ENCODE results near the gene TMPRSS11D.

GRCh38 chr4:67910585-67910905 is 26.7 kb upstream of the TMPRSS11D start:
- TF ChIP-seq, protein P1, sequence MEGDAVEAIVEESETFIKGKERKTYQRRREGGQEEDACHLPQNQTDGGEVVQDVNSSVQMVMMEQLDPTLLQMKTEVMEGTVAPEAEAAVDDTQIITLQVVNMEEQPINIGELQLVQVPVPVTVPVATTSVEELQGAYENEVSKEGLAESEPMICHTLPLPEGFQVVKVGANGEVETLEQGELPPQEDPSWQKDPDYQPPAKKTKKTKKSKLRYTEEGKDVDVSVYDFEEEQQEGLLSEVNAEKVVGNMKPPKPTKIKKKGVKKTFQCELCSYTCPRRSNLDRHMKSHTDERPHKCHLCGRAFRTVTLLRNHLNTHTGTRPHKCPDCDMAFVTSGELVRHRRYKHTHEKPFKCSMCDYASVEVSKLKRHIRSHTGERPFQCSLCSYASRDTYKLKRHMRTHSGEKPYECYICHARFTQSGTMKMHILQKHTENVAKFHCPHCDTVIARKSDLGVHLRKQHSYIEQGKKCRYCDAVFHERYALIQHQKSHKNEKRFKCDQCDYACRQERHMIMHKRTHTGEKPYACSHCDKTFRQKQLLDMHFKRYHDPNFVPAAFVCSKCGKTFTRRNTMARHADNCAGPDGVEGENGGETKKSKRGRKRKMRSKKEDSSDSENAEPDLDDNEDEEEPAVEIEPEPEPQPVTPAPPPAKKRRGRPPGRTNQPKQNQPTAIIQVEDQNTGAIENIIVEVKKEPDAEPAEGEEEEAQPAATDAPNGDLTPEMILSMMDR (conservative IDR thresholded peaks at IDR 0.05): no peak; the same call in 1 of the 2 replicates
- no peak for TF ChIP-seq EZH2 (IDR thresholded peaks at IDR 0.05; ENCODE audit: low read depth)
